GM19099 (cell line): ENCODE results near the gene SMIM33.

Experiments
- POLR2A ChIP-seq: IDR thresholded peaks from 3 replicates; pipeline ENCODE4 v1.6.1; 2011; ENCODE audit warnings: low read depth; ENCODE audit not compliant: insufficient read length; ENCODE audit errors: extremely low read depth

SMIM33 gene

GRCh38 chr5:139451878-139452660, 18.7 kb upstream of the SMIM33 start:
- no peak for TF ChIP-seq POLR2A

- no peak for TF ChIP-seq POLR2A
Observed at GRCh38 chr5:139453683-139454567, 16.9 kb upstream of the SMIM33 start.

- TF ChIP-seq POLR2A: no peak
Observed at GRCh38 chr5:139454568-139455290, 16.1 kb upstream of the SMIM33 start.

GRCh38 chr5:139456776-139457175, 14.0 kb upstream of the SMIM33 start:
- TF ChIP-seq POLR2A: no peak

- no peak for TF ChIP-seq POLR2A
Observed at GRCh38 chr5:139457241-139457640, 13.6 kb upstream of the SMIM33 start.

- no peak for TF ChIP-seq POLR2A
Observed at GRCh38 chr5:139457653-139458306, 13.0 kb upstream of the SMIM33 start.

GRCh38 chr5:139458580-139459407, 12.0 kb upstream of the SMIM33 start:
- TF ChIP-seq POLR2A: no peak

- TF ChIP-seq POLR2A: no peak
Observed at GRCh38 chr5:139459451-139459934, 11.3 kb upstream of the SMIM33 start.

GRCh38 chr5:139460455-139460854, 10.3 kb upstream of the SMIM33 start:
- TF ChIP-seq POLR2A: no peak

GRCh38 chr5:139461176-139461575, 9.6 kb upstream of the SMIM33 start:
- TF ChIP-seq POLR2A: no peak

- no peak for TF ChIP-seq POLR2A
Observed at GRCh38 chr5:139461698-139462097, 9.1 kb upstream of the SMIM33 start.

- TF ChIP-seq POLR2A: no peak
Observed at GRCh38 chr5:139462586-139463276, 8.1 kb upstream of the SMIM33 start, which contains the start of gene ECSCR. Gene ECSCR, minus strand, starts transcription at chr5:139462743. Its CDS starts 73 bp downstream, at chr5:139462670.

GRCh38 chr5:139468421-139468931, 2.3 kb upstream of the SMIM33 start:
- TF ChIP-seq POLR2A: no peak
